Colon (tissue), 2 donors: Measurements from ENCODE around the gene FAF1.

Source experiments
- FAIRE-seq: peaks from 2 replicates; lab custom pipeline; 2012; peaks lifted over from hg19 to GRCh38; lab: Jason Lieb, UNC
- donor health status: control.
- donor health status: control.

The FAF1 gene

DNA sequence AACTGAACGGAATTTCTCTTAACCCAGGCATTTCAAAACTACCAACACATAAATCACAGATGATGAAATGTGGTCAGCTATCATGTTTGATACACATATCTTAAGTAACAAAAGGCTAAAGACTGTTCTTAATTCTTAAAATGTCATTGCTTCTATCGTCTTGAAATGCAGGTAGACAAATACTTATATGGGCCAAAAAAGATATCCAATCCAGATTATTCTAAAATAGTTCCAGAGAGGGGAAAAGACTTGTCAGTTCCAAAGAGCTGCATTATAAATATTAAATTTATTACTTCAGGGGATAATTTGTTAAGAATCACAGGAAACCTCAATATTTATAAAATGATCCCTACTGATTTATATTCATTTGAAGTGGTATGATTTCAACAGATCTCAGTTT lies 259.4 kb downstream of the FAF1 start:
- FAIRE-seq, result no peak

- no peak for FAIRE-seq
Measured at GRCh38 chr1:50700214-50700613, 259.9 kb downstream of the FAF1 start.

- no peak for FAIRE-seq
Measured at GRCh38 chr1:50699795-50700194, 260.3 kb downstream of the FAF1 start.

DNA sequence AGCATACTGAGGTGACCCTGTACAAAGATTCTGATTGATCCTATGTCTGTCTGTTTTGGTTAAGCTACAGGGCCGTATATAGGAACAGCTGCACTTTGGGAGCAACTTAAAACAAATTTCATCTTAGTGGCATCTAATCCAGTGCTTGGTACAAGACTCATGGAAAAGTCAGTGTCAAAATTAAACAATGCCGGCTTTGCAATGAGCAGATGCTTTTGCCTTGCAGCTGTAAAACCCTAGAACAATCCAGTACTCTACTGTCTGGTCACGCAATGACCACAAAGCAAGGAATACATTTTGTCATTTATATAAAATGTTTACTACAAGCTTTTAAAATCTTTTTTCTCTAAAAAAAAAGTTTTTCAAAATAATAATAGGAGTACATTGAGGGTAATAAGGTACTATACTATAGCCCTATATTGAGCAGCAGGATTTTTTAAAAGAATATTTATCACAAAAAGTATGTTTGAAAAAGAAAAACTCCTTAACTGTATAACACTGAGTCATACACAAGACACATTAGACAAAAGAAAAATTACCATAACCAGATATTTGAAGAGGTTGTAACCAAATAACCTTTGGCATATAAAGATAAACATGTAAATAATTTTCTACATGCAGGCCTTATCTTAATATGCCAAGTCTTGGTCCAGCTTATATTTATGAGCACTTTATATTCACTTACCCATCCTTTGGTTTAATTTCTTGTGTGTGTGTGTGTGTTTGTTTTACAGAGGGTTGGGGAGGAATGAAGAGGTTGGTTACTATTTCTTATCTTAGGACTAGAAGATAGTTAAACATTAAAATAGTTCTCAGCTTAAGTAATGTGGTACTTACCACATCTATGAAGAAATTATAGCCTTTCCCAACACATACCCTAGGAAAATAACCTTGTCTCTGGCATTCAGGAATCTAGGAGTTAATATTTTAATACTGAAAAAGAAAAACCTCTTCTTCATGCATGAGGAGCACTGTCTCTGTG lies 262.3 kb downstream of the FAF1 start:
- FAIRE-seq, result no peak

GRCh38 chr1:50693829-50694228 lies 266.2 kb downstream of the FAF1 start:
- FAIRE-seq, result no peak

GRCh38 chr1:50684185-50684584 lies 275.9 kb downstream of the FAF1 start:
- no peak for FAIRE-seq

- no peak for FAIRE-seq
Measured at GRCh38 chr1:50681931-50682330, 278.1 kb downstream of the FAF1 start.

DNA sequence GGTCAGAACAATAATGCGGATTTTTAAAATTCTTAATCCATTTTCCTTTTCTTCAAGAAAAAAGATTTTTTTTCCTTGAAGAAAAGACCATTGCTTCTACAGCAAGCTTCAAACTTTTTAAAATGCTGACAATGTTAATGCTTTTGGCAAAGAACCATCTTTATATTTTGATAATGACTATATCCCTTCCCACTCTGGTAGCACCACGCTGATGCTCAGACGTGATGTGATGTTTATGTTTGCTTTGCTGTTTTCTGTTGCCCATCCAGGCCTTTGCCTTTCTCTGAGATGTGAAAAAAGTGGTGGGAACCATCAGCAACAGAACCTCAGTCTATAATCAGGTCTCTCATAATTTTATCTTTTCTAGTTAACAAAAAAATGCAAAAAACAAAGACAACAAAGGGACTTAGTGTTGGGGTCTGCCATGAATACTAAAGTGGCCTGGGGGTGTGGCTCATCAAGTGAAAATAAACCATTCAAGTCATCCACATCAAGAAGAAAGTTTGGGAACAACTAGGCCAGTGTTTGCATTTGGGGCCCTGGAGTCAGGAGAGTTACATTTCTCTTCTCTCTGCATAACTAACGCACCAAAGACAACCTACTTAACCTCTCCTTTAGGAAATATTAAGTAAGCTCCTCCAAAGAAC lies 292.2 kb downstream of the FAF1 start:
- FAIRE-seq, result no peak

DNA sequence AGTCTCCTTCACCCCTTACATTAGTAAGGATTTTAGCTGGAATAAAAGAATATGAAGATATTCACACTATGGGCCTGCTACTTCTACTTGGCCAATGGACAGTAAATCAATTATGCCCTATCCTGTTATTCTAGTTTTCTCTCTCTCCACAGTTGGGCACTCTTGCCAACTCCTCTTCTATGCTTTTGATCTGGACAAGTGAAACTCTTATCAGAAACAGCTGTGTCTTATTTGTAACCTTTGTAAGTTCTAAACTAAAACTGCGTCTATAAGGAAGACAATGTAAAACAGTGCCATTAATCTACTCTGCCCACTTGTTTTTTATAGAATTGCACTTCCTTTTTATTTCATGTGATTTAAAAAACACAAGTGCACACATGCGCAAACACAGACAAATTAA lies 292.8 kb downstream of the FAF1 start:
- FAIRE-seq, result no peak

GRCh38 chr1:50666849-50667248 lies 293.2 kb downstream of the FAF1 start:
- FAIRE-seq, result no peak

- FAIRE-seq, result no peak
Measured at GRCh38 chr1:50665413-50665812, 294.7 kb downstream of the FAF1 start.

GRCh38 chr1:50661626-50662025 lies 298.4 kb downstream of the FAF1 start:
- no peak for FAIRE-seq

DNA sequence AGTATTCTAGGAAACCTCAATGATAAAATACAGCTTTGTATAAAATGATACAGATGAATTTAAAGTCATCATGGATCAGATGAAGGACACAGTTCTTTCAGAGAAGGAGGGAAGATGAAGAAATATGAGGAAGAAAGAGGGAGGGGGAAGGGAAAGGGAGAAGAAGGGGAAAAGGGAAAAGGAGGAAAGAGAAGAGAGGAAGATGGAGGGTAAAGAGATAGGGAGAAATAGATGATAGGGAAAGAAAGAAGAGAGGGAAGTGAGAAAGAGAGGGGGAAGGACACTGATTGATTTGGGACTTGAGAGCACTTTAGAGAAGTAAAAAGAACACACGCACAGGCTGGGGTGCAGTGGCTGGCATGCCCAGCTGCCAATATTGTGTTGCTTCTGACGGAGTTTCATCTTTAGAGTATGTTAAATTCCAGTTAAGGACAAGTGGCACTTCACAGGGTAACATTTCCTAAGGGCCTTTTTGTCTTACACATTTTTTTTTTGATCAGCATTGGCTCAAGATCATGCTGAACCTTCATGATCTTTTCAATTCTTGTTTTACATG lies 300.9 kb downstream of the FAF1 start:
- FAIRE-seq, result no peak

DNA sequence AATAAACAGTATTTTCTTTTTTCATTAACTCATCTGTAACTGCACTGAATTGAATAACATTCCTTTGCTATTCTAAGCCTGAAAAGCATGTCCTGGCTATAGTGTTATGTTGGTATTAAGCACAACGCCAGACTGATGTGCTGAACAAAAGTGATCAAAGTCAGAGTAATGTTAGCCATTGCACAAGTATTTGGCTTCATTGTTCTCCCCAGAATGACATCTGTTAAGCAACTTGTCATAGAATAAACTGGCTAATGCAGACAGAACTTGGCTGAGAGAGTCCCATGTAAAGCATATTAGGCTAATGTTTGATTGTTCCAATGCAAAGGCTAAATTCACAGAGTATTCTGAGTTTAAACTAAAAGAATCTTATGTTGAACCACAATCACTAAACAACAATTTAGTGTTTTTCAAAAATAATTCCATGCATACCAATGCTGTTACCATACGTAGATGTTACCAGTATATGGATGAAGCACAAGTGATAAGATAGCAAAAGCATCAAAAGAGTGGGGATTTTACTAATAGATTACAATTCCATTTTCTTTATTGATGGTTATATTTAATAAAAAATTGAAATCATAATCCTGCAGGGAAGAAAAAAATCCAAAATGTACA lies 301.5 kb downstream of the FAF1 start:
- no peak for FAIRE-seq

DNA sequence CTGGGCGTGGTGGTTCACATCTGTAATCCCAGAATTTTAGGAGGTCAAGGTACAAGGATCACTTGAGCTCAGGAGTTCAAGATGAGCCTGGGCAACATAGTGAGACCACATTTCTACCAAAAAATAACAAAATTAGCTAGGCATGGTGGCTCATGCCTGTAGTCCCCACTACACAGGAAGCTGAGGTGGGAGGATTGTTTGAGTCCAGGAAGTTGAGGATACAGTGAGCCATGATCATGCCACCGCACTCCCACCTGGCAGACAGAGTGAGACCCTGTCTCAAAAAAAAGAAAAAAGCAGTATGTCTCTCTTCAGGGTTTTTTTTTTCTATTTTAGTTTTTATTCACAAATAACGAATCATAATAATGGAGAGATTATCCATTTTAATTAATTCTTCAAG lies 303.1 kb downstream of the FAF1 start:
- FAIRE-seq, result no peak

GRCh38 chr1:50651476-50652263 lies 308.4 kb downstream of the FAF1 start:
- no peak for FAIRE-seq

DNA sequence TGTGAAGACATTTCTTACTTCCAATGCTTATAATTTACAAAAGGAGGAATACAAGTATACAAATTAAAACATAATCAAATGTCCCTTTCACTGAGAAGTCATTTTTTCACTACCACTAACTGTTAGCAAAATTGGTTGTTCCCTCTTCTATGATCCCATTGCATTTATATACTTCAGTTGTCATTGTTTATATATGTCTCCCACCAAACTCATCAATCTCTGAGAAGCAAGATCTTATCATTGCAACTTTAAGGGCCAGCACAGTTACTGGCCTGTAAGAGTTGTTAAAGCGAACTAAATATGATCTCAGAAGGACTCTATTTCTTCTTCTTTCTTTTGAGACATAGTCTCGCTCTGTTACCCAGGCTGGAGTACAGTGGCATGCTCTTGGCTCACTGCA lies 313.5 kb downstream of the FAF1 start:
- no peak for FAIRE-seq

DNA sequence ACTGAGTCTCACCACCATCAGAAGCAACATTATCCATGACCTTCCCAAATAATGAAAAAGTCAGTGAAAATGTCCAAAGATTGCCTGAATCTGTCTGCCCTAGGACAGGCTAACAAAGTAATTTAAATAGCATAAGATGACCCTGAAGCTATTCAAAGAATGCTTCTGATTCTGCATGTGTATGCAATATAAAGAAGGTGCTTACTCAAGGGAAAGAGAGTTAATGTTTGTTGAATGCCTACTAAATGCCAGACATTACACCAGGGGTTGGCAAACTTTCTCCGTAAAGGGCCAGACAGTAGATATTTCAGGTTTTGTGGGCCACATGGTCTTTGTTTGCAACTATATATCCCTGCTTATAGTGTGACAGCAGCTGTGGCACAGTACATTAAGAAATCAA lies 314.9 kb downstream of the FAF1 start:
- FAIRE-seq, result no peak

GRCh38 chr1:50644447-50645105 lies 315.5 kb downstream of the FAF1 start:
- FAIRE-seq, result no peak

DNA sequence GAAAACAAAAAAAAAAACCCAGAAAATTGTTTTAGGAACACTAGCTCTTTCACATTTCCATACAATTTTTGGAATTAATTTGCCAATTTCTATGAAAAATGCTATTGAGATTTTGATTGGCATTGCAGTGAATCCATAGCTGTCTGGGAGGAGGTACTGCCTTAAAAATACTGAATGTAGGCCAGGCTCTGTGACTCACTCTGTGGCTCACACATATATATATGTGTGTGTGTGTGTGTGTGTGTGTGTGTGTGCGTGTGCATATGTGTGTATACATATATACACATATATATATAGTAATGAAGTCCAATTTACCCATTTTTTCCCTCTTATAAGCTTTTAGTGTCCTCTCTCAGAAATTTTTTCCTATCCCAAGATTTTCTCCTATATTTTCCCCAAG lies 322.6 kb downstream of the FAF1 start:
- no peak for FAIRE-seq

DNA sequence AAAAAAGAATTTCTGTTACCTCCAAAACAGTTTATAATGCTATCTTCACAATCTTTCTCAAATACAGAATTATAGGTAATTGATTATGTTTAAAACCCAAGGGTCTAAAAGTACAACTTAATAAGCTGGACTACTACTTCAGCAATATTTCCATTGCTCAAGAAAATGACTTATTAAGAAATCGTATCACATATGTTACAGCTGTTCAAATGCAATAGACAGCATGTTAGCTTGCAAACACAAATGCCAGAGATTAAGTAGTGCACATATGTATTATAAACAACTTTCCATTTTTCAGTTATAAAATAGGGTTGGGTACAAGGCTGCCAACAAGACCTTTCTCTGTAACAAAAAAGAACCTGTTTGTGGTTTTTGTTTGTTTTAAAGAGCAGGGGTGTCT lies 325.8 kb downstream of the FAF1 start:
- no peak for FAIRE-seq
